HG02938 (cell line): Measurements from ENCODE around the gene ELMO1.

Source experiments
- ATAC-seq: cut with Tn5 transposase; IDR thresholded peaks from one replicate; pipeline ENCODE4 v1.9.1; 2021; ENCODE audit warnings: mild to moderate bottlenecking, moderate library complexity; ENCODE audit not compliant: unreplicated experiment

Gene ELMO1

GRCh38 chr7:37081436-37081835 lies 367.2 kb downstream of the ELMO1 start:
- no peak for ATAC-seq

GRCh38 chr7:37079420-37079819 lies 369.2 kb downstream of the ELMO1 start:
- ATAC-seq: no peak

- no peak for ATAC-seq
Measured at GRCh38 chr7:37076668-37077067, 372.0 kb downstream of the ELMO1 start.

- ATAC-seq: no peak
Measured at GRCh38 chr7:37074370-37074769, 374.3 kb downstream of the ELMO1 start.

- no peak for ATAC-seq
Measured at GRCh38 chr7:37071124-37071523, 377.5 kb downstream of the ELMO1 start.

- no peak for ATAC-seq
Measured at GRCh38 chr7:37070471-37070870, 378.2 kb downstream of the ELMO1 start.

GRCh38 chr7:37070031-37070430 lies 378.6 kb downstream of the ELMO1 start:
- ATAC-seq: no peak

- ATAC-seq: no peak
Measured at GRCh38 chr7:37069336-37069735, 379.3 kb downstream of the ELMO1 start.

GRCh38 chr7:37068902-37069301 lies 379.8 kb downstream of the ELMO1 start:
- no peak for ATAC-seq

- no peak for ATAC-seq
Measured at GRCh38 chr7:37068038-37068437, 380.6 kb downstream of the ELMO1 start.

- ATAC-seq: peak; percentile 47
Measured at GRCh38 chr7:37065779-37066271, 382.8 kb downstream of the ELMO1 start.

- ATAC-seq: no peak
Measured at GRCh38 chr7:37062560-37062859, 386.2 kb downstream of the ELMO1 start.

- ATAC-seq: no peak
Measured at GRCh38 chr7:37061849-37062559, 386.7 kb downstream of the ELMO1 start.

GRCh38 chr7:37056234-37056912 lies 392.3 kb downstream of the ELMO1 start:
- no peak for ATAC-seq

GRCh38 chr7:37054624-37055241 lies 393.9 kb downstream of the ELMO1 start:
- ATAC-seq: no peak

GRCh38 chr7:37052705-37053104 lies 396.0 kb downstream of the ELMO1 start:
- no peak for ATAC-seq

- ATAC-seq: no peak
Measured at GRCh38 chr7:37050801-37051200, 397.9 kb downstream of the ELMO1 start.

- ATAC-seq: no peak
Measured at GRCh38 chr7:37048674-37049073, 400.0 kb downstream of the ELMO1 start.

GRCh38 chr7:37047260-37047659 lies 401.4 kb downstream of the ELMO1 start:
- ATAC-seq: no peak

- no peak for ATAC-seq
Measured at GRCh38 chr7:37046531-37047079, 402.1 kb downstream of the ELMO1 start.

- no peak for ATAC-seq
Measured at GRCh38 chr7:37045681-37046179, 402.9 kb downstream of the ELMO1 start.

GRCh38 chr7:37041461-37041860 lies 407.2 kb downstream of the ELMO1 start:
- no peak for ATAC-seq
